Right lobe of liver (tissue), 4 donors: ENCODE measurements around the gene FGF9.

Experiments
- CTCF ChIP-seq, 4 donors: fragments of 200-600 bp in 3 of 4; fragments of 450-650 bp in 1 of 4; IDR thresholded peaks; one replicate each; pipeline versions ENCODE4 v1.5.1 to v1.8.0; 2016 to 2022; ENCODE audit warnings: antibody characterized with exemption in 4 of 4, mild to moderate bottlenecking in 2 of 4
- POLR2A ChIP-seq: fragments of 450-650 bp; IDR thresholded peaks from one replicate; pipeline ENCODE4 v1.6.1; 2017; ENCODE audit warnings: antibody characterized with exemption, mild to moderate bottlenecking
- donor health status: DM: no; HTN: no; CAD: no.
- donor health status: DM: no; HTN: no; CAD: no.
- donor health status: DM: no; HTN: yes; CAD: no.

- TF ChIP-seq CTCF (IDR thresholded peaks at IDR 0.05) = no peak
- TF ChIP-seq POLR2A = no peak
Measured at GRCh38 chr13:21742096-21742495, 71.2 kb downstream of the FGF9 start.
